CD4-positive, alpha-beta T cell (primary cell): ENCODE measurements around the gene RBM8A. TPM values are rescaled to one million over a fixed set of nuclear protein-coding genes. Genes with fewer than 3 reads are reported as not detected.

ENCODE experiments used
- ATAC-seq: fragments of 200-7000 bp; cut with Tn5 transposase; one replicate; pipeline ENCODE4 v1.10.0; 2022; ENCODE audit warnings: mild to moderate bottlenecking; ENCODE audit not compliant: poor library complexity
- CTCF ChIA-PET: fragments of 350-600 bp; sonication (Branson Sonifier 250); formaldehyde crosslinking; loops from one replicate; lab custom pipeline; 2021; ENCODE audit warnings: antibody characterized with exemption, inconsistent platforms; lab: Charles Lee
- POLR2A ChIA-PET: fragments of 350-600 bp; sonication (Branson Sonifier 250); formaldehyde crosslinking; loops from one replicate; lab custom pipeline; 2021; ENCODE audit warnings: antibody characterized with exemption, inconsistent platforms; lab: Charles Lee
- DNase-seq, 14 experiments: peaks; one replicate each; pipeline ENCODE4 v3.0.0-alpha.2; 2013 to 2020; ENCODE audit warnings: mixed read lengths in 2 of 14
- H3K27ac ChIP-seq, 2 donors: one replicate each; pipeline versions ENCODE4 v1.5.1 to v1.7.0; 2013; ENCODE audit warnings: low read length in 2 of 2, low read depth in 1 of 2, mild to moderate bottlenecking in 1 of 2
- H3K27me3 ChIP-seq, 2 experiments: 1 replicate in 1 of 2; 2 replicates in 1 of 2; pipeline versions ENCODE4 v1.6.1 to v1.7.0; 2013; ENCODE audit warnings: low read length in 2 of 2, control low read depth in 1 of 2, mild to moderate bottlenecking in 1 of 2, moderate library complexity in 1 of 2; ENCODE audit not compliant: insufficient read depth in 2 of 2, control insufficient read depth in 1 of 2
- H3K36me3 ChIP-seq: one replicate; pipeline ENCODE4 v1.6.1; 2013; ENCODE audit warnings: low read length, control low read depth; ENCODE audit not compliant: insufficient read depth
- H3K4me1 ChIP-seq: one replicate; pipeline ENCODE4 v1.6.1; 2013; ENCODE audit warnings: low read length, control low read depth; ENCODE audit not compliant: insufficient read depth
- H3K4me3 ChIP-seq: one replicate; pipeline ENCODE4 v1.5.1; 2013; ENCODE audit warnings: mild to moderate bottlenecking, low read length, moderate library complexity
- H3K9me3 ChIP-seq, 2 experiments: 1 replicate in 1 of 2; 2 replicates in 1 of 2; pipeline versions ENCODE4 v1.6.1 to v1.7.0; 2013; ENCODE audit warnings: low read length in 2 of 2, mild to moderate bottlenecking in 2 of 2, control low read depth in 1 of 2, moderate library complexity in 1 of 2; ENCODE audit not compliant: control insufficient read depth in 1 of 2, insufficient read depth in 1 of 2
- H3K27ac Mint-ChIP-seq: one replicate; pipeline ENCODE4 v1.8.0; 2020; ENCODE audit warnings: mixed read lengths
- H3K27me3 Mint-ChIP-seq: one replicate; pipeline ENCODE4 v1.8.0; 2021; ENCODE audit warnings: mixed read lengths
- H3K36me3 Mint-ChIP-seq: one replicate; pipeline ENCODE4 v1.8.0; 2021; ENCODE audit warnings: low read depth, mixed read lengths
- H3K4me1 Mint-ChIP-seq: one replicate; pipeline ENCODE4 v1.8.0; 2021; ENCODE audit warnings: low read depth, mixed read lengths
- H3K4me3 Mint-ChIP-seq: one replicate; pipeline ENCODE4 v1.8.0; 2020; ENCODE audit warnings: mild to moderate bottlenecking, mixed read lengths
- H3K9me3 Mint-ChIP-seq: one replicate; pipeline ENCODE4 v1.8.0; 2020; ENCODE audit warnings: mixed read lengths
- intact Hi-C, 2 experiments: fragments of 100-400 bp; cut with DNase I in 1 of 2; cut with micrococcal nuclease in 1 of 2; formaldehyde crosslinking; loops; one replicate each; pipeline versions ENCODE4 v1.15.1 to v1.9.0; 2023 to 2025; cut with DNase I, micrococcal nuclease
- total RNA-seq, 174 experiments: library from RNA in 2 of 174; stranded (reverse) in 2 of 174; gene quantifications; one replicate each; pipeline ENCODE4 v1.2.3 and lab custom pipeline; 2021 to 2026
- TF ChIP-seq, protein P1 (sequence below): fragments of 200-600 bp; IDR thresholded peaks from one replicate; pipeline ENCODE4 v1.8.0; 2022; ENCODE audit warnings: antibody characterized with exemption, mild to moderate bottlenecking

RBM8A gene
- total RNA-seq, 2 experiments from 2014 or later = 126 to 134 TPM

DNA sequence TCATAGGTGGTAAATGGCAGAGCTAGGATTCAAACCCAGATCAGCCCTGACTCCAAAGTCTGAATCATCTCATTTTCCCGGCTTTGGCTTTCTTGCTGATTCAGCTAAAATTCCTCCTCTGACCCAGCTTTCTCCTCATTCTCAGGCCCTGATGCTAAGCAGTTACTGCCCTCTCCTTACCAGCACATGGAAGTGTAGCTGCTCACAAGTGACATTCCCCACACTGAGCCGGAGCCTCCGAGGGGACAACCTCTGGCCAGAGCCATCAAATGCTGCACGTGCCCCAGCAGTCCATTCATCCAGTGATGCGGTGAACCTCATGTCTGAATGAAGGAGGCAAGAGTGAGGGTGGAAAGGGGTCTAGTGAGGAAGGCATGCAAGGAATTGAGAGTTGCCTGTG, 28.5 kb downstream of the RBM8A start:
- no peaks in the 10 kb centered on the region for H3K4me1 ChIP-seq
- no peak overlapping the region for H3K4me3 Mint-ChIP-seq
- H3K36me3 ChIP-seq = peaks cover 3% of the 10 kb centered on the region
- intact Hi-C loops = no loop called here
- DNase-seq (no peak), ATAC-seq (no peak)
- no peaks in the 10 kb centered on the region for H3K4me1 Mint-ChIP-seq
- ChIA-PET CTCF (no interaction called here), POLR2A (no interaction called here)
- H3K27me3 Mint-ChIP-seq = no peaks in the 10 kb centered on the region
- H3K4me3 ChIP-seq = no peak overlapping the region
- no peaks in the 10 kb centered on the region for H3K9me3 Mint-ChIP-seq
- no peak overlapping the region for H3K27ac ChIP-seq
- peaks cover 14% of the 10 kb centered on the region for H3K36me3 Mint-ChIP-seq
- no peaks in the 10 kb centered on the region for H3K27me3 ChIP-seq
- H3K9me3 ChIP-seq = no peaks in the 10 kb centered on the region
- H3K27ac Mint-ChIP-seq = no peak overlapping the region
- TF ChIP-seq, protein P1, sequence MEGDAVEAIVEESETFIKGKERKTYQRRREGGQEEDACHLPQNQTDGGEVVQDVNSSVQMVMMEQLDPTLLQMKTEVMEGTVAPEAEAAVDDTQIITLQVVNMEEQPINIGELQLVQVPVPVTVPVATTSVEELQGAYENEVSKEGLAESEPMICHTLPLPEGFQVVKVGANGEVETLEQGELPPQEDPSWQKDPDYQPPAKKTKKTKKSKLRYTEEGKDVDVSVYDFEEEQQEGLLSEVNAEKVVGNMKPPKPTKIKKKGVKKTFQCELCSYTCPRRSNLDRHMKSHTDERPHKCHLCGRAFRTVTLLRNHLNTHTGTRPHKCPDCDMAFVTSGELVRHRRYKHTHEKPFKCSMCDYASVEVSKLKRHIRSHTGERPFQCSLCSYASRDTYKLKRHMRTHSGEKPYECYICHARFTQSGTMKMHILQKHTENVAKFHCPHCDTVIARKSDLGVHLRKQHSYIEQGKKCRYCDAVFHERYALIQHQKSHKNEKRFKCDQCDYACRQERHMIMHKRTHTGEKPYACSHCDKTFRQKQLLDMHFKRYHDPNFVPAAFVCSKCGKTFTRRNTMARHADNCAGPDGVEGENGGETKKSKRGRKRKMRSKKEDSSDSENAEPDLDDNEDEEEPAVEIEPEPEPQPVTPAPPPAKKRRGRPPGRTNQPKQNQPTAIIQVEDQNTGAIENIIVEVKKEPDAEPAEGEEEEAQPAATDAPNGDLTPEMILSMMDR = no peak

DNA sequence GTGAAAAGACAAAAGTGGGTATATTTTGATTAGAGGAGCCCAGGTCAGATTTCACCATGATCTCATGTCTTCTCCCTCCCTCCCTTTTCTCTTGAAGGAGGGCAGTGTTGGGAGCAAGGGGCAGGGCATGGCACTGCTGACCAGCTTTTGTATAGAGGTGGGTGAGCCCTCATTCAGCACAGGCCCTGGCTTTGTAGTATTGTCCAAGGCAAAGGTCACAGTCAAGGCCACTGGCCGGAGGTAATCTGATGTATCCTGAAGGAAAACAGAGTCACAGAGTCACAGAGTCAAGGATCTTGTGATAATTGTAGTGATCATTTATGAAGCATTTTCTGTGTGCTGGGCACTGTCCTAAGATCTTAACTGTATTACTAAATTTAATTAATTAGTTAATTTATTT, 29.3 kb downstream of the RBM8A start:
- intact Hi-C loops = no loop called here

DNA sequence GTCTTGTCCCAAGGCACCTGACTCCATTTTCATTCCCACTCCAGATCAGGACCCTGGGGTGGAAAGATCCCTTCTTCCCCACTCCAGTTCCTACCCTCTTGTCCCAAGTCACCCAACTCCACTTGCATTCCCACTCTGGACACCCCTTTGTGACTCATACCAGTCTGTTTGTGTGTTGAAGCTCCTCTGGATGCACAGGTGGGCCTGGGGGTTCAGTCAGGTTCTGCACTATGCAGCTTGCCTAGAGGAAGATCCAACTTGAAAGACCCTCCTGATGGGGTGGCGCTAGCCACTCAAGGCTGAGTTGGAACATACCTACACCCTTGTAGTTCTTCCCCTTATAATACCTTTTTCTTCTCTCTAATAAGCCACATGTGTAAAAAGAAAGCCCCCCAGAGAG, 31.8 kb downstream of the RBM8A start:
- H3K27ac ChIP-seq = no peak overlapping the region
- H3K27me3 Mint-ChIP-seq = no peaks in the 10 kb centered on the region
- H3K4me3 Mint-ChIP-seq = no peak overlapping the region
- ATAC-seq (no peak), DNase-seq (no peak)
- H3K9me3 ChIP-seq = no peaks in the 10 kb centered on the region
- TF ChIP-seq, protein P1 = no peak
- ChIA-PET CTCF (no interaction called here), POLR2A (no interaction called here)
- peaks cover 3% of the 10 kb centered on the region for H3K36me3 ChIP-seq
- no peak overlapping the region for H3K27ac Mint-ChIP-seq
- no peaks in the 10 kb centered on the region for H3K4me1 Mint-ChIP-seq
- H3K27me3 ChIP-seq = no peaks in the 10 kb centered on the region
- intact Hi-C loops = loop anchor here in 1 of 2 experiments (1.0 kb wide), 1 partner anchor 12 kb away; no protein-coding TSS in a partner anchor
- peaks cover 14% of the 10 kb centered on the region for H3K36me3 Mint-ChIP-seq
- no peaks in the 10 kb centered on the region for H3K9me3 Mint-ChIP-seq
- H3K4me1 ChIP-seq = no peaks in the 10 kb centered on the region
- no peak overlapping the region for H3K4me3 ChIP-seq

More for the DNA sequence above, 29.3 kb downstream of the RBM8A start:
- ChIA-PET CTCF (no interaction called here), POLR2A (no interaction called here)
- peaks cover 3% of the 10 kb centered on the region for H3K36me3 ChIP-seq
- no peak overlapping the region for H3K27ac ChIP-seq
- H3K4me3 Mint-ChIP-seq = no peak overlapping the region
- ATAC-seq (no peak), DNase-seq (no peak)
- H3K27me3 Mint-ChIP-seq = no peaks in the 10 kb centered on the region
- no peaks in the 10 kb centered on the region for H3K4me1 Mint-ChIP-seq
- H3K27ac Mint-ChIP-seq = no peak overlapping the region
- TF ChIP-seq, protein P1 = no peak
- no peak overlapping the region for H3K4me3 ChIP-seq
- no peaks in the 10 kb centered on the region for H3K9me3 Mint-ChIP-seq
- H3K9me3 ChIP-seq = no peaks in the 10 kb centered on the region
- H3K27me3 ChIP-seq = no peaks in the 10 kb centered on the region
- no peaks in the 10 kb centered on the region for H3K4me1 ChIP-seq
- peaks cover 14% of the 10 kb centered on the region for H3K36me3 Mint-ChIP-seq
